ENCODE data around the gene CACNG8.
A peak's percentile ranks its signal among the peaks of the same experiment; 100 is the strongest.

The CACNG8 gene

GRCh38 chr19:54024660-54025059, 61.9 kb downstream of the CACNG8 start:
- no peaks in the 10 kb centered on the region for H3K4me1 ChIP-seq (ENCODE audit: control insufficient read depth, low read depth, low read length)
- H3K56ac ChIP-seq (ENCODE audit: low read length): no peak overlapping the region
- H2AK5ac ChIP-seq (ENCODE audit: low read length): no peak overlapping the region
- H3K36me3 ChIP-seq (ENCODE audit: control insufficient read depth, insufficient read depth, low read length): no peaks in the 10 kb centered on the region
- H3K9ac ChIP-seq (ENCODE audit: low read length): no peak overlapping the region
- H3K27ac ChIP-seq (ENCODE audit: low read depth, low read length): no peak overlapping the region
- no CpG with 5 or more reads among the region's 9 CpGs for WGBS (ENCODE audit: extremely low coverage, insufficient coverage, low lambda C conversion rate)
- no peak for DNase-seq
- no peak overlapping the region for H3K23ac ChIP-seq (ENCODE audit: low read length)
- no peak overlapping the region for H4K8ac ChIP-seq (ENCODE audit: low read depth, low read length)
- no peak overlapping the region for H3K4me3 ChIP-seq (ENCODE audit: low read length)
- H4K5ac ChIP-seq (ENCODE audit: low read length): no peak overlapping the region
- no peak overlapping the region for H2BK120ac ChIP-seq (ENCODE audit: low read depth, low read length)
- no peaks in the 10 kb centered on the region for H3K79me2 ChIP-seq (ENCODE audit: control insufficient read depth, insufficient read depth, low read length)
- no peak overlapping the region for H3K4ac ChIP-seq (ENCODE audit: low read depth, low read length)
- H3K18ac ChIP-seq (ENCODE audit: low read length): no peak overlapping the region
- H3K27me3 ChIP-seq (ENCODE audit: insufficient read depth, low read length, poor library complexity): no peaks in the 10 kb centered on the region
- no peak overlapping the region for H2BK5ac ChIP-seq (ENCODE audit: low read length)
- H3K4me2 ChIP-seq (ENCODE audit: low read length): no peak overlapping the region
- H3K79me1 ChIP-seq (ENCODE audit: low read length): no peaks in the 10 kb centered on the region
- no peak overlapping the region for H2BK15ac ChIP-seq (replicated peaks; ENCODE audit: low read depth)

- Histone ChIP-seq H3K36me3 (ENCODE audit: control insufficient read depth, insufficient read depth, low read length) (no peaks in the 10 kb centered on the region), H2BK5ac (ENCODE audit: low read length) (no peak overlapping the region), H2AK5ac (ENCODE audit: low read length) (no peak overlapping the region), H3K4ac (ENCODE audit: low read depth, low read length) (no peak overlapping the region), H4K5ac (ENCODE audit: low read length) (no peak overlapping the region), H3K4me3 (ENCODE audit: low read length) (no peak overlapping the region), H3K79me1 (ENCODE audit: low read length) (no peaks in the 10 kb centered on the region), H3K18ac (ENCODE audit: low read length) (no peak overlapping the region), H3K56ac (ENCODE audit: low read length) (no peak overlapping the region), H3K4me1 (ENCODE audit: control insufficient read depth, low read depth, low read length) (no peaks in the 10 kb centered on the region), H2BK15ac (replicated peaks; ENCODE audit: low read depth) (no peak overlapping the region), H3K27ac (ENCODE audit: low read depth, low read length) (no peak overlapping the region), H3K23ac (ENCODE audit: low read length) (no peak overlapping the region), H3K4me2 (ENCODE audit: low read length) (no peak overlapping the region), H3K27me3 (ENCODE audit: insufficient read depth, low read length, poor library complexity) (no peaks in the 10 kb centered on the region), H2BK120ac (ENCODE audit: low read depth, low read length) (no peak overlapping the region), H4K8ac (ENCODE audit: low read depth, low read length) (no peak overlapping the region), H3K79me2 (ENCODE audit: control insufficient read depth, insufficient read depth, low read length) (no peaks in the 10 kb centered on the region), H3K9ac (ENCODE audit: low read length) (no peak overlapping the region)
- DNase-seq: no peak
- no CpG with 5 or more reads among the region's 7 CpGs for WGBS (ENCODE audit: extremely low coverage, insufficient coverage, low lambda C conversion rate)
Measured at GRCh38 chr19:54026656-54027055, 63.9 kb downstream of the CACNG8 start.

DNA sequence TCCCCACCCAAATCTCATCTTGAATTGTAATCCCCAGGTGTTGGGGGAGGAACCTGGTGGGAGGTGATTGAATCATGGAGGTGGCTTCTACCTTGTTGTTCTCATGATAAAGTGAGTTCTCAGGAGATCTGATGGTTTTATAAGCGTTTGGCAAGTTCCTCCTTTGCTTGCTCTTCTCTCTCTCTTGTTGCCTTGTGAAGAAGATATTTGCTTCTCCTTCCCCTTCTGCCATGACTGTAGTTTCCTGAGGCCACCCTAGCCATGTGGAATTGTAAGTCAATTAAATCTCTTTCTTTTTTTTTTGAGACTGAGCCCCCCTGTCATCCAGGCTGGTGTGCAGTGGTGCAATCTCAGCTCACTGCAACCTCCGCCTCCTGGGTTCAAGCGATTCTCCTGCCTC, 66.6 kb downstream of the CACNG8 start:
- Histone ChIP-seq H2AK5ac (ENCODE audit: low read length) (no peak overlapping the region), H3K23ac (ENCODE audit: low read length) (no peak overlapping the region), H3K18ac (ENCODE audit: low read length) (no peak overlapping the region), H3K4me3 (ENCODE audit: low read length) (no peak overlapping the region), H3K9ac (ENCODE audit: low read length) (no peak overlapping the region), H3K56ac (ENCODE audit: low read length) (no peak overlapping the region), H3K4ac (ENCODE audit: low read depth, low read length) (no peak overlapping the region), H3K36me3 (ENCODE audit: control insufficient read depth, insufficient read depth, low read length) (no peaks in the 10 kb centered on the region), H2BK120ac (ENCODE audit: low read depth, low read length) (no peak overlapping the region), H3K4me2 (ENCODE audit: low read length) (no peak overlapping the region), H3K79me2 (ENCODE audit: control insufficient read depth, insufficient read depth, low read length) (no peaks in the 10 kb centered on the region), H4K5ac (ENCODE audit: low read length) (no peak overlapping the region), H2BK15ac (replicated peaks; ENCODE audit: low read depth) (no peak overlapping the region), H3K27ac (ENCODE audit: low read depth, low read length) (no peak overlapping the region), H3K27me3 (ENCODE audit: insufficient read depth, low read length, poor library complexity) (no peaks in the 10 kb centered on the region), H4K8ac (ENCODE audit: low read depth, low read length) (no peak overlapping the region), H3K79me1 (ENCODE audit: low read length) (no peaks in the 10 kb centered on the region), H3K4me1 (ENCODE audit: control insufficient read depth, low read depth, low read length) (no peaks in the 10 kb centered on the region), H2BK5ac (ENCODE audit: low read length) (no peak overlapping the region)
- WGBS (ENCODE audit: extremely low coverage, insufficient coverage, low lambda C conversion rate): no CpG with 5 or more reads among the region's 3 CpGs
- DNase-seq: no peak

DNA sequence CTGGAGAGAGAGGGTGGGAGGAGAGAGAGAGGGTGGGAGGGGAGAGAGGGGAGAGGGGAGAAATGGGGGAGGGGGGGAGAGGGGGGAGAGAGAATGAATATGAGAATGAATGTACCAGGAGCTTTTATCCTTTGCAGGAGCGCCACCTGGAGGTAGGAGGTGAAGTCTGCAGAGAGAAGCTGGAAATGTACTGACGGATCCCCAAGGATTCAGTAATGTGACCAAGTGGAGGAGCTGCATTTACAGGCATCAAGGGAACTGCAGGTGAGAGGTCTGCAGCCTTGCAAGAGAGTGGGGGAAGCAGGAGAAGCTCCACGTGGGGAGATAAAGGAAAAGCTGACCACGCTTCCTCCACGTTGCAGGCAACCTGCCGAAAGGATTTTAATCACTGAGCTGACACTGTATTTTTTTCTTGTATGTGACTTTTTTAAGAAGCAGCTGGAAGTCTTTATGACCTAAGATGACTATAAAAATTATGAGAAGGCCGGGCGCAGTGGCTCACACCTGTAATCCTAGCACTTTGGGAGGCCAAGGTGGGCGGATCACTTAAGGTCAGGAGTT, 67.3 kb downstream of the CACNG8 start:
- H3K79me1 ChIP-seq (ENCODE audit: low read length): no peaks in the 10 kb centered on the region
- peak; percentile 94 for DNase-seq

GRCh38 chr19:54030895-54031586, 68.3 kb downstream of the CACNG8 start:
- Histone ChIP-seq H3K4me3 (ENCODE audit: low read length) (no peak overlapping the region), H3K56ac (ENCODE audit: low read length) (peak overlapping the region; percentile 34), H3K4me2 (ENCODE audit: low read length) (no peak overlapping the region), H2AK5ac (ENCODE audit: low read length) (no peak overlapping the region), H3K79me1 (ENCODE audit: low read length) (no peaks in the 10 kb centered on the region), H4K8ac (ENCODE audit: low read depth, low read length) (no peak overlapping the region), H4K5ac (ENCODE audit: low read length) (no peak overlapping the region), H3K36me3 (ENCODE audit: control insufficient read depth, insufficient read depth, low read length) (no peaks in the 10 kb centered on the region), H3K79me2 (ENCODE audit: control insufficient read depth, insufficient read depth, low read length) (no peaks in the 10 kb centered on the region), H3K4ac (ENCODE audit: low read depth, low read length) (peak overlapping the region; percentile 7), H2BK15ac (replicated peaks; ENCODE audit: low read depth) (no peak overlapping the region), H3K18ac (ENCODE audit: low read length) (peak overlapping the region; percentile 89), H3K9ac (ENCODE audit: low read length) (no peak overlapping the region), H3K23ac (ENCODE audit: low read length) (no peak overlapping the region), H2BK120ac (ENCODE audit: low read depth, low read length) (no peak overlapping the region), H3K4me1 (ENCODE audit: control insufficient read depth, low read depth, low read length) (peaks cover 3% of the 10 kb centered on the region), H3K27me3 (ENCODE audit: insufficient read depth, low read length, poor library complexity) (no peaks in the 10 kb centered on the region), H3K27ac (ENCODE audit: low read depth, low read length) (no peak overlapping the region), H2BK5ac (ENCODE audit: low read length) (no peak overlapping the region)
- no CpG with 5 or more reads among the region's 13 CpGs for WGBS (ENCODE audit: extremely low coverage, insufficient coverage, low lambda C conversion rate)
- DNase-seq: peak; percentile 47

More for the DNA sequence above, 67.3 kb downstream of the CACNG8 start:
- peaks cover 3% of the 10 kb centered on the region for H3K4me1 ChIP-seq (ENCODE audit: control insufficient read depth, low read depth, low read length)
- H3K4ac ChIP-seq (ENCODE audit: low read depth, low read length): no peak overlapping the region
- WGBS (ENCODE audit: extremely low coverage, insufficient coverage, low lambda C conversion rate): no CpG with 5 or more reads among the region's 9 CpGs
- no peak overlapping the region for H2BK5ac ChIP-seq (ENCODE audit: low read length)
- no peak overlapping the region for H3K27ac ChIP-seq (ENCODE audit: low read depth, low read length)
- no peak overlapping the region for H4K8ac ChIP-seq (ENCODE audit: low read depth, low read length)
- no peak overlapping the region for H3K4me3 ChIP-seq (ENCODE audit: low read length)
- H3K79me2 ChIP-seq (ENCODE audit: control insufficient read depth, insufficient read depth, low read length): no peaks in the 10 kb centered on the region
- no peak overlapping the region for H2BK15ac ChIP-seq (replicated peaks; ENCODE audit: low read depth)
- no peak overlapping the region for H3K9ac ChIP-seq (ENCODE audit: low read length)
- H2AK5ac ChIP-seq (ENCODE audit: low read length): no peak overlapping the region
- H3K56ac ChIP-seq (ENCODE audit: low read length): no peak overlapping the region
- no peak overlapping the region for H3K18ac ChIP-seq (ENCODE audit: low read length)
- H2BK120ac ChIP-seq (ENCODE audit: low read depth, low read length): no peak overlapping the region
- no peak overlapping the region for H4K5ac ChIP-seq (ENCODE audit: low read length)
- H3K27me3 ChIP-seq (ENCODE audit: insufficient read depth, low read length, poor library complexity): no peaks in the 10 kb centered on the region
- H3K36me3 ChIP-seq (ENCODE audit: control insufficient read depth, insufficient read depth, low read length): no peaks in the 10 kb centered on the region
- H3K4me2 ChIP-seq (ENCODE audit: low read length): no peak overlapping the region
- H3K23ac ChIP-seq (ENCODE audit: low read length): no peak overlapping the region

Data from mesendoderm (in vitro differentiated cells).